A673 (cell line): ENCODE data around the gene DDI2.

Experiments used
- EZH2 ChIP-seq: fragments of 200-600 bp; sonication (generic); IDR thresholded peaks from 2 replicates; pipeline ENCODE4 v1.6.1; 2017; ENCODE audit warnings: borderline replicate concordance, low read depth, mild to moderate bottlenecking, mixed read lengths, antibody characterized with exemption, low read length; ENCODE audit not compliant: poor library complexity, severe bottlenecking
- TF ChIP-seq, protein P1 (sequence below): fragments of 300-800, 200-600 bp; sonication (generic); conservative IDR thresholded peaks from 2 replicates; pipeline ENCODE4 v1.5.1; 2017; ENCODE audit warnings: low read depth, mild to moderate bottlenecking, antibody characterized with exemption, low read length, moderate library complexity, mixed read lengths

DNA sequence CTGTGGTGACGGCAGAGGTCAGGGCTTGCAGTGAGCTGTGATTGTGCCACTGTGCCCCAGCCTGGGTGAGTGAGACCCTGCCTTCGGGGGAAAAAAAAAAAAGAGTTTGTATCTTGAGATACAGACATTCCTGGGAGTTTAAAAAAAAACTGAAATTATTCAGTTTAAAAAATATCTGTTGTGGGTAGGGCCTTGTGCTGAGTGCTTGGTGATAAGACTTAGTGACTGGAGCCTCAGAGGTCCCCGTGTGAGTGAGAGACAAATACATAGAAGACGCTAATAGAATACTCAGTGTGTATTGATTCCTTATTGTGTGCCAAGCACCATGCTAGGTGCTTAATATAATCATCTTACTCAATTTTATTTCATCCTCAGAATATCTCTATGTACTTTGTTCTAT, 22.7 kb downstream of the DDI2 start:
- TF ChIP-seq, protein P1, sequence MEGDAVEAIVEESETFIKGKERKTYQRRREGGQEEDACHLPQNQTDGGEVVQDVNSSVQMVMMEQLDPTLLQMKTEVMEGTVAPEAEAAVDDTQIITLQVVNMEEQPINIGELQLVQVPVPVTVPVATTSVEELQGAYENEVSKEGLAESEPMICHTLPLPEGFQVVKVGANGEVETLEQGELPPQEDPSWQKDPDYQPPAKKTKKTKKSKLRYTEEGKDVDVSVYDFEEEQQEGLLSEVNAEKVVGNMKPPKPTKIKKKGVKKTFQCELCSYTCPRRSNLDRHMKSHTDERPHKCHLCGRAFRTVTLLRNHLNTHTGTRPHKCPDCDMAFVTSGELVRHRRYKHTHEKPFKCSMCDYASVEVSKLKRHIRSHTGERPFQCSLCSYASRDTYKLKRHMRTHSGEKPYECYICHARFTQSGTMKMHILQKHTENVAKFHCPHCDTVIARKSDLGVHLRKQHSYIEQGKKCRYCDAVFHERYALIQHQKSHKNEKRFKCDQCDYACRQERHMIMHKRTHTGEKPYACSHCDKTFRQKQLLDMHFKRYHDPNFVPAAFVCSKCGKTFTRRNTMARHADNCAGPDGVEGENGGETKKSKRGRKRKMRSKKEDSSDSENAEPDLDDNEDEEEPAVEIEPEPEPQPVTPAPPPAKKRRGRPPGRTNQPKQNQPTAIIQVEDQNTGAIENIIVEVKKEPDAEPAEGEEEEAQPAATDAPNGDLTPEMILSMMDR, result no peak
- TF ChIP-seq EZH2, result no peak
